Endothelial cell (in vitro differentiated cells): ENCODE measurements around the gene MPEG1. TPM values are rescaled to one million over a fixed set of nuclear protein-coding genes. Genes with fewer than 3 reads are reported as not detected.

Source experiments
- DNase-seq: peaks from one replicate; pipeline ENCODE4 v3.0.0; 2021; ENCODE audit warnings: low spot score
- H3K27ac Mint-ChIP-seq: one replicate; pipeline ENCODE4 v1.8.0; 2021; ENCODE audit warnings: mixed read lengths, inconsistent platforms; ENCODE audit not compliant: unreplicated experiment
- H3K27me3 Mint-ChIP-seq: one replicate; pipeline ENCODE4 v1.8.0; 2021; ENCODE audit warnings: mild to moderate bottlenecking, moderate library complexity, mixed read lengths, inconsistent platforms; ENCODE audit not compliant: unreplicated experiment
- H3K36me3 Mint-ChIP-seq: one replicate; pipeline ENCODE4 v1.8.0; 2021; ENCODE audit warnings: mild to moderate bottlenecking, low read depth, mixed read lengths, inconsistent platforms; ENCODE audit not compliant: unreplicated experiment
- H3K4me1 Mint-ChIP-seq: one replicate; pipeline ENCODE4 v1.8.0; 2021; ENCODE audit warnings: mild to moderate bottlenecking, mixed read lengths, inconsistent platforms; ENCODE audit not compliant: unreplicated experiment
- H3K4me3 Mint-ChIP-seq: one replicate; pipeline ENCODE4 v1.8.0; 2021; ENCODE audit warnings: mild to moderate bottlenecking, mixed read lengths, inconsistent platforms; ENCODE audit not compliant: unreplicated experiment
- H3K9me3 Mint-ChIP-seq: one replicate; pipeline ENCODE4 v1.8.0; 2021; ENCODE audit warnings: mixed read lengths, inconsistent platforms; ENCODE audit not compliant: unreplicated experiment
- total RNA-seq: library from RNA; stranded (reverse); fragmentation: NEBNext Ultra II Directional; extraction: Animal tissue kit (Norgen Biotek cat#: 25700); gene quantifications from one replicate; pipeline ENCODE4 v1.2.1, GENCODE V29; 2021; ENCODE audit not compliant: unreplicated experiment
- TF ChIP-seq, protein P1 (sequence below): fragments of 200-600 bp; sonication (generic); IDR thresholded peaks from one replicate; pipeline ENCODE4 v1.5.0; 2021; ENCODE audit warnings: antibody characterized with exemption; ENCODE audit not compliant: unreplicated experiment

Gene MPEG1
- total RNA-seq, 1 donor from 2014 or later: not detected

DNA sequence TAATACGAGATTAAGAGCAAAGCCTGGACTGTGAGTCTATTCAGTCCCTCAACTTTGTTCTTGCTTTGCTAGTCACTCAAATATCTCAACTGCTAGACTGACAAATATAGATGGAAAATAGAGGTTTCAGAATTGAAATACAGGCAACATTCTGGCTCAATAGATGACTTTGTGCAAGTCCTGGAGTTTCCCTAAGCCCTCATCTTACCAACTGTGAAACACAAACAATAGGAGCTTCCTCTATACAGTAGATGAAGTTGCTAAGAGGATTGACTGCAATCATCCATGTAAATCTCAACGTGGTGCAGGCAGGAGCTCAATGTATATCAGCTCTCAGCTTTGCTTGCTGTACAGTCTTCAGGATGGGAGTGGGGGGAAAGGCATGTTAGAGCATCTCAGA, 6.2 kb upstream of the MPEG1 start:
- Mint-ChIP-seq H3K27ac (no peak overlapping the region), H3K27me3 (no peaks in the 10 kb centered on the region), H3K4me3 (no peak overlapping the region), H3K4me1 (no peaks in the 10 kb centered on the region), H3K36me3 (no peaks in the 10 kb centered on the region), H3K9me3 (no peaks in the 10 kb centered on the region)
- no peak for DNase-seq
- TF ChIP-seq, protein P1, sequence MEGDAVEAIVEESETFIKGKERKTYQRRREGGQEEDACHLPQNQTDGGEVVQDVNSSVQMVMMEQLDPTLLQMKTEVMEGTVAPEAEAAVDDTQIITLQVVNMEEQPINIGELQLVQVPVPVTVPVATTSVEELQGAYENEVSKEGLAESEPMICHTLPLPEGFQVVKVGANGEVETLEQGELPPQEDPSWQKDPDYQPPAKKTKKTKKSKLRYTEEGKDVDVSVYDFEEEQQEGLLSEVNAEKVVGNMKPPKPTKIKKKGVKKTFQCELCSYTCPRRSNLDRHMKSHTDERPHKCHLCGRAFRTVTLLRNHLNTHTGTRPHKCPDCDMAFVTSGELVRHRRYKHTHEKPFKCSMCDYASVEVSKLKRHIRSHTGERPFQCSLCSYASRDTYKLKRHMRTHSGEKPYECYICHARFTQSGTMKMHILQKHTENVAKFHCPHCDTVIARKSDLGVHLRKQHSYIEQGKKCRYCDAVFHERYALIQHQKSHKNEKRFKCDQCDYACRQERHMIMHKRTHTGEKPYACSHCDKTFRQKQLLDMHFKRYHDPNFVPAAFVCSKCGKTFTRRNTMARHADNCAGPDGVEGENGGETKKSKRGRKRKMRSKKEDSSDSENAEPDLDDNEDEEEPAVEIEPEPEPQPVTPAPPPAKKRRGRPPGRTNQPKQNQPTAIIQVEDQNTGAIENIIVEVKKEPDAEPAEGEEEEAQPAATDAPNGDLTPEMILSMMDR: no peak

DNA sequence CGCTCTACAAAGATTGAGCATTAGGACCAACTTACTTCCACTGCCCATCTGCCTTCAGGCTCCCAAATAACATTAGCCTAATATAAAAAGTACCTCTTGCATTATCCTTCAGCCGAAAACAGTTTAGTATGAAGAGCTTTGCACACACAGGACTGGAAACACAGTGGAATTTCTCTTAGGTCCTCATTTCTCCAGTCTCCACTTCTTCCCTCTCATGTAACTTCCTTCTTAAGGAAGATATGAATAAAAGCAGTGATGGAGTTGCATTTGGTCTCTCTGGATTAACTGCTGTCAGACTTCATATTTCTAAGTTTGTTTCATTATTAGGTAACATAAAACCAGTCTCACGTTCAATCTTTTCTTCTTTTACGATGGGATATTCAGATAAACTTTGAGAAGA, 5.6 kb upstream of the MPEG1 start:
- Mint-ChIP-seq H3K9me3 (no peaks in the 10 kb centered on the region), H3K36me3 (no peaks in the 10 kb centered on the region), H3K4me1 (no peaks in the 10 kb centered on the region), H3K4me3 (no peak overlapping the region), H3K27me3 (no peaks in the 10 kb centered on the region), H3K27ac (no peak overlapping the region)
- DNase-seq: no peak
- TF ChIP-seq, protein P1: no peak

DNA sequence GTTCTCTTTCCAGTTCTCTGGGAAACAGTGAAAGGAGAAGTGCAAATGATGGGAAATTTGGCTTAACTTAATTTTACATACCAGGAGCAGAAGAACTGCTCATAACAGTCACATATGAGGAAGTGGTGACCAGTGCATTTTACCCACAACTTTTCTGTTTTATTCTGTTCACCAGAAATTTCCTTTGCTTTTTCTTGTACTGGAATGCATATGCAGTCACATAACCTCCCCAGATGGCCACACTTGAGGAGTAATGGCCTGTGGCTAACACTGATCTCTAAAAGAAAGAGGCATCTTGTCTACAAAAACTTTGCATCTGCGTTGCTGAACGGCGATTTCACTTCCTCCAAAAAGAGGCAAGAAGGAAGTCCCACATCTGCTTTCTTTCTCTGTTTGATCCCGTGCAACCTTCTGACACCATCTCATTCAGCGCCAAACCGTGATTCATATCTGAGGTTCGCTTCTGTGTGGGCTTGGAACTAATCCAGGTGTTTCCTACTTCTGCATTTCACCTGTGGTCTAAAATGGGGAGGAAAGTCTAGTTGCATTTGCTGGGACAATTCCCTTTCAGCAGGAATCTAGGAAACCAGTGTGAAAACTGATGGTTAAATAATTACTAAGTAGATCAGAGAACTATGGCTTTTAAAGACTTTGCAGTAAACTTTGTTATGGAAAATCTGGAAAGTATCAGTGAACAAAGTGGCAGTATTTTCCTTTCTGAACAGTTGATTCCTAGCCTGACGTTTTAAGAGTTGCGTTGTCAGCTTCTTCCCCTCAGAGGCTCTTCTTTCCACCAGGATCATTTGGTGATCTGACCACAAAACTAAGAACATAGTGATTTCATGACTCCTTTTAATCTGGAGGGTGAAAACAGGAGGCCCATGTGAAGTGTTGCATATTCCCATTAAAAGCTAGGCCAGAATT, 4.2 kb upstream of the MPEG1 start:
- H3K9me3 Mint-ChIP-seq: no peaks in the 10 kb centered on the region
- no peak for DNase-seq
- H3K4me3 Mint-ChIP-seq: no peak overlapping the region
- H3K27me3 Mint-ChIP-seq: no peaks in the 10 kb centered on the region
- TF ChIP-seq, protein P1: no peak
- H3K36me3 Mint-ChIP-seq: no peaks in the 10 kb centered on the region
- no peaks in the 10 kb centered on the region for H3K4me1 Mint-ChIP-seq
- H3K27ac Mint-ChIP-seq: no peak overlapping the region

DNA sequence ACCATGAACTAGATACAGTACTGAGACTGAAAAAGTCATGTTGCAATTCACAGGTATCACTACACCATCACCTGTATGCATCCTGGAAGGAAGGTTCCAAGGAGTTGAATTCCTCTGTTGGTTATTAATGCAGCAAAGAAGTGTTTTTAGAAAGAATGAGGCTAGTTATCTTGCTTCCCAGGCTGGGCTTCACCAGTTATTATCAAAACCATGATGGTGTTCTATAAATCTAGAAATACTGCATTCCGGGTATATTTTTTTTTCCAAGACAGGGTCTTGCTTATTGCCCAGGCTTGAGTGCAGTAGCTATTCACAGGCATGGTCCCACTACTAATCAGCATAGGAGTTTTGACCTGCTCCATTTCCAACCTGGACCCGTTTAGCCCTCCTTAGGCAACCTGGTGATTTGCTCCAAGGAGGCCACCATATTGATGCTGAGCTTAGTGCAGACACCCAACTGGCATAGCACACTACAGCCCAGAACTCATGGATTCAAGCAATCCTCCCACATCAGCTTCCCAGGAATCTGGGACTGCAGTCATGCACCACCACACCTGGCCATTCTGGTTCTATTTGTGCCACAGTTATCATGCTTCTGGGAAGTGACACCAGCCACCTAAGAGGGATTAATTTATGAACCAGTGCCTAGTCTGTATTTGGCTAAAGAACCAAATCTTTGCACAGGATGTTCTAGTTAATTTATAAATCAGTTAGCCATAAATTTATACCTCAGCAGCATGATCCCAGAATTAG, 1.6 kb upstream of the MPEG1 start:
- no peak overlapping the region for H3K27ac Mint-ChIP-seq
- H3K36me3 Mint-ChIP-seq: no peaks in the 10 kb centered on the region
- peaks cover 2% of the 10 kb centered on the region for H3K27me3 Mint-ChIP-seq
- H3K4me1 Mint-ChIP-seq: peaks cover 4% of the 10 kb centered on the region
- H3K9me3 Mint-ChIP-seq: no peaks in the 10 kb centered on the region
- DNase-seq: no peak
- TF ChIP-seq, protein P1: no peak
- H3K4me3 Mint-ChIP-seq: no peak overlapping the region

DNA sequence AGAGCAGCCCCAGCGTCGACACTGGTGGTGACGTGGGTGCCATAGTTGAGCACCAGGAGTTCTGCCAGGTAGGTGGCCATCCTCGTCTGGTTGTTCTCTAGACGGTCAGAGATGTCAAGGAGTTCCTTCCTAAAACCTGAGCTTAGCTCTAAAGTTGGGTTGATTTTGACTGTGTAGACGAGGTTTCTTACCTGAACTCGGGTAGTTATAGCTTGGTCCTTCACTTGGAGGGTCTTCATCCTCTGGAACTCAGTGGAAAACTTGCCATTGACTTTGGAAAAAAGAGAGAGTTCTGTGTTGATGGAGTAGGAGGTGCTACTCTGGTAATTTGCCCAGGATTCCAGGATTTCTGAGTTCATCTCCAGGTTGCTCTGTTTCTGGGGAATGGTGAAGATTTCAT, 505 bp downstream of the MPEG1 start:
- Mint-ChIP-seq H3K27ac (no peak overlapping the region), H3K27me3 (peaks cover 2% of the 10 kb centered on the region), H3K4me3 (no peak overlapping the region), H3K9me3 (no peaks in the 10 kb centered on the region), H3K36me3 (no peaks in the 10 kb centered on the region), H3K4me1 (peaks cover 4% of the 10 kb centered on the region)
- no peak for DNase-seq
- TF ChIP-seq, protein P1: no peak
